NCI-H187 treated with DMSO at 0.1 percent for 48 hours (cell line): Measurements from ENCODE around the gene NEK1.
"Not testable (repeated sequence)": the region's sequence is repeated elsewhere in the genome, so short reads cannot be mapped to it uniquely, and the experiment has no call there.

Experiments
- DNase-seq: peaks from one replicate; lab custom pipeline; 2025; lab: John Stamatoyannopoulos, UW

NEK1 gene

GRCh38 chr4:169594560-169595195 is 17.7 kb downstream of the NEK1 start:
- DNase-seq = no peak

GRCh38 chr4:169593050-169593560 is 19.3 kb downstream of the NEK1 start:
- DNase-seq = no peak

- no peak for DNase-seq
Measured at GRCh38 chr4:169583563-169583962, 28.8 kb downstream of the NEK1 start.

- no peak for DNase-seq
Measured at GRCh38 chr4:169582706-169583105, 29.7 kb downstream of the NEK1 start.

GRCh38 chr4:169582203-169582602 is 30.2 kb downstream of the NEK1 start:
- no peak for DNase-seq

- DNase-seq = no peak
Measured at GRCh38 chr4:169573889-169574288, 38.5 kb downstream of the NEK1 start.

GRCh38 chr4:169571435-169571834 is 40.9 kb downstream of the NEK1 start:
- DNase-seq = no peak

GRCh38 chr4:169571012-169571411 is 41.4 kb downstream of the NEK1 start:
- DNase-seq = not testable (repeated sequence)

- not testable (repeated sequence) for DNase-seq
Measured at GRCh38 chr4:169570266-169570665, 42.1 kb downstream of the NEK1 start.

GRCh38 chr4:169569188-169569587 is 43.2 kb downstream of the NEK1 start:
- DNase-seq = not testable (repeated sequence)

GRCh38 chr4:169567916-169568315 is 44.5 kb downstream of the NEK1 start:
- DNase-seq = no peak

- no peak for DNase-seq
Measured at GRCh38 chr4:169566021-169566818, 46.2 kb downstream of the NEK1 start.

- DNase-seq = no peak
Measured at GRCh38 chr4:169565606-169566005, 46.8 kb downstream of the NEK1 start.

- DNase-seq = no peak
Measured at GRCh38 chr4:169557061-169557636, 55.2 kb downstream of the NEK1 start.

- DNase-seq = not testable (repeated sequence)
Measured at GRCh38 chr4:169546548-169546947, 65.8 kb downstream of the NEK1 start.

- no peak for DNase-seq
Measured at GRCh38 chr4:169540774-169541173, 71.6 kb downstream of the NEK1 start.

- DNase-seq = no peak
Measured at GRCh38 chr4:169530048-169530447, 82.3 kb downstream of the NEK1 start.

GRCh38 chr4:169523796-169524195 is 88.6 kb downstream of the NEK1 start:
- no peak for DNase-seq

GRCh38 chr4:169510617-169511016 is 101.8 kb downstream of the NEK1 start:
- DNase-seq = no peak

GRCh38 chr4:169506903-169507302 is 105.5 kb downstream of the NEK1 start:
- DNase-seq = no peak

GRCh38 chr4:169499907-169500306 is 112.5 kb downstream of the NEK1 start:
- DNase-seq = not testable (repeated sequence)

GRCh38 chr4:169494234-169494633 is 118.1 kb downstream of the NEK1 start:
- DNase-seq = not testable (repeated sequence)

GRCh38 chr4:169493164-169493524 is 119.2 kb downstream of the NEK1 start:
- no peak for DNase-seq
